IPS-18c (cell line): ENCODE data around the gene APH1B.

Experiments used
- H3K4me3 ChIP-seq: 2 replicates; pipeline ENCODE4 v1.7.0; 2013; ENCODE audit warnings: low read depth, mild to moderate bottlenecking, low read length, moderate library complexity; ENCODE audit not compliant: insufficient read depth
- H3K9me3 ChIP-seq: one replicate; pipeline ENCODE4 v1.6.1; 2013; ENCODE audit warnings: mild to moderate bottlenecking, low read length, moderate library complexity; ENCODE audit not compliant: control insufficient read depth, insufficient read depth

Gene APH1B

GRCh38 chr15:63352808-63353207, 75.4 kb downstream of the APH1B start:
- no peaks in the 10 kb centered on the region for H3K9me3 ChIP-seq

DNA sequence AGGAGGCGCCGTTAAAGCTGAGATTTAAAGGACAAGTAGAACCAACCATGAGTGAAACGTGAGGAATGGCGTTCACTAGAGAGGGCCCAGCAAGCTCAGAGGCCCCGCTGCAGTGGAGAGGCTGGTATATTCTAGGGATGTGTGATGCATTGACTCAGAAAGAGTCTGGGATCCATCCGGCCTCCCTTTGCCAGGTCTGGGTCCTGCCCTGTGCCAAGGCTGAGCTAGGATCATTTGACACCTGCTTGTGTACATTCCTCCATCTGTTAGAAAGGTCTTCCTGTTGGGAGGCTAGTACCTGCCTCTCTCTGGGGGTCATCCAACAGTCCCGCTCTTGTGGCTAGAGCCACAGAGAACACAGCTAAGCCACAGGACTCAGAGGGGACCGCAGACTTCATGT, 75.9 kb downstream of the APH1B start:
- Histone ChIP-seq H3K9me3 (no peaks in the 10 kb centered on the region), H3K4me3 (no peak overlapping the region)

More at GRCh38 chr15:63352808-63353207, 75.4 kb downstream of the APH1B start:
- H3K4me3 ChIP-seq = no peak overlapping the region

DNA sequence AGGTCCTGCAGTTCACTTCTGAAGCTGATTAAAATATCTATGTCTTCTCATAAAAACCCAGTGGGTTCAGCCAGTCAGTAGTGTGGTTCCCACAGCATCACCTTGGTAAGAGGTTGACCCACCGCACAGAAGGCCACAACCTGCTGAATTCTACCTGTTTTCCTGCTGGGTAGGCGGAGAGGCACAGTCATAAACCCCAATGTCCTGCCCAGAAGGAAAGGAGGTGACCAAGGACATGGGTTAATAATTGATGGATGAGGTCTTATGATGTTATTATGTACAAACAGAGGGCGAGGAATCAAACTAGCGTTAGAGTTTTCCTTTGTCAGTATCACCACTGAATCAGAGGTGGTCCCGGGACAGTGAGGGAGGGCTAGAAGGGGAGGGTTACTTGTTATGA, 76.5 kb downstream of the APH1B start:
- H3K4me3 ChIP-seq = no peak overlapping the region
- no peaks in the 10 kb centered on the region for H3K9me3 ChIP-seq

DNA sequence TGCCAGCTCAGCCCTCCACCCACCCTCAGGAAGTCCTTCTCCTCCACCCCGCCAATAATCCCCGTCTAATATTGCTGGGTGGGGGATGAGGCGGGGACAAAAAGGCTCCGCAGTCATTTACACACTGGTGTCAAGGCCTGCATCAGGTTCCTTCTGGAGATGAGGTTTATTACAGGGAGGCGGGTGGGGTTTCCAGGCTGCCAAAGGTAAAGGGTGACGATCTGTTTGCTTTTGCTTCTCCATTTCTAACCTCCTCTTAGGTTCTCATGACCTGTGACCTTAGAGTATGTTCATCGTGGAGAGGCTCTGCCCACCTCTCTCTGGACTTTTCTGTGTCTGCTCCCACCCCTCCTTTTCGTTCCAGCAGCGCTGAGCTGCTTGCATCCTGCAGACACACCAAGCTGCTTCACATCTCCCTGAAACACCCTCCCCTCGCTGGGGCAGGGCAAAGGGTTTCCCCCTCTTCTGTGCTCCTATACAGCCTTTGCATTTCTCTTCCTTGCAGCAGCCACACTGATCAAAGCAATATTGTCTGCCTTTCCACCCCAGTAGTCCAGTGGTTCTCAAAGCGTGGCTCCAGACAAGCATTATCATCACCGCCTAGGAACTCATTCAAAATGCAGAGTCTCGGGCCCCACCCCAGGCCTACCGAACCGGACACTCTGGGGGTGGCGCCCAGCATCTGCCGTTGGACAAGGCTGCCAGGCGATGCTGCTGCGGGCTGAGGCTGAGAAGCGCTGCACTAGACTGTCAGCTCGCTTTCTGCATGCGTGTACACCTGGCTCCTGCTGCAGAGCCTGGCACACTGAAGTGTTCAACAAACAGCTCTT, 77.6 kb downstream of the APH1B start:
- no peaks in the 10 kb centered on the region for H3K9me3 ChIP-seq
- H3K4me3 ChIP-seq = no peak overlapping the region

DNA sequence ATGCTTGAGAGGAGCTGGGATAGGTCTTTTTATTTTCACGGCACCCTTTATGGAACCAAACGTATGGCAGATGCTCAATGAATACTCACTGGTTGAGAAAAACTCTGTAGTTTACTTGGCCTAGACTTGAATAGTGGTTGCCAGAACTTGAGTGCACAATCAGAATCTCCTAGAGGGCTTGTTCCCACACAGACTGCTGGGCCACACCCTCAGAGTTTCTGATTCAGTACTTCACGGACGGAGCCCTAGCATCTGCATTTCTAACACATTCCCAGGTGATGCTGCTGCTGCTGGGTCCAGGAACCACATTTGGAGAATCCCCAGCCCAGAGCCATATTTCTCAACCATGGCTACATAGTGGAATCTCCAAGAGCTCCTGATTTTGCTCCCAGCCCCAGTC, 79.7 kb downstream of the APH1B start:
- Histone ChIP-seq H3K9me3 (no peaks in the 10 kb centered on the region), H3K4me3 (no peak overlapping the region)

GRCh38 chr15:63357731-63358130, 80.3 kb downstream of the APH1B start:
- H3K9me3 ChIP-seq = no peaks in the 10 kb centered on the region
- no peak overlapping the region for H3K4me3 ChIP-seq

DNA sequence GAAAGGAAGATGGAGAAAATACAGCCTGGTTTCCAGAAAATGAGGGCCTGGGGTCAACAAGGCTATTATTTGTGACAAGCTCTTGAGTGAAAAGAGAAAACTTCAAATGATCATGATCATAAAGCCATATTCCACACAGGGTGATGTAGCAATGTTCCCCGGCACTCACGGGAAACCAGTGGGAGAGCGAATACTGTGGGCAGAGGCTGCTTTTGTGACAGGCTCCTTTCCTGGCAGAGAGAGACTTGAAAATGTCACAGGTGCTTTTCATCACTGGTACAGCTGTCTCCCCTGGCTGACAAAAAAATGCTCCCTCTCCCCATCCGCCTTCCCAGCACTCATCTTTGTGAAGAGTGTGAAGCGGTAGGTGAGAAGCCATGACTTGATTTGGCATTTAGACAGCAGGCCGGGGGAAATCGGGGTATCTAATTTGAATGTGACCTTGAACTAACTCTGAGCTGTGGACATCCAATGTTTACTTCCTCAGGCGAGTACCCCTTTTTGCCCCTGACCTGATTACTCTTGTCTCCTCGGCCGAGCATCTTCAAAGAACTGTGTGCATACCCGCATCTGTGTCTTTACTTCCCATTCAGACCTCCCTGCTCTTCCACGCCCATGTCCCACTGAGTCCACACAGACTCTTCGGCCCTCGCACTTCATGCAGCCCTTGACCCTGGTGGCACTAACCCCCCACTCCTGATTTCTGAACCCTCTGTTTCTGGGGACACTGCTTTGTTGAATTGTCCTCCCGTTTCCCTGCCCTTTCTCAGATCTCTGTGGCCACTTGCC, 81.0 kb downstream of the APH1B start:
- H3K4me3 ChIP-seq = no peak overlapping the region
- no peaks in the 10 kb centered on the region for H3K9me3 ChIP-seq
